ENCODE data around the gene FANCD2. TPM values are rescaled to one million over a fixed set of nuclear protein-coding genes. Genes with fewer than 3 reads are reported as not detected.

Gene FANCD2
- total RNA-seq, 1 donor from 2014 or later = 7.0 TPM

Other genes starting within 250 kb of the FANCD2 start
- gene TADA3, start 234.0 kb upstream of the FANCD2 start, total RNA-seq (ENCODE audit: unreplicated experiment) = 59.1 TPM
- gene ARPC4, start 233.4 kb upstream of the FANCD2 start, total RNA-seq (ENCODE audit: unreplicated experiment) = 164 TPM
- gene TTLL3, start 216.2 kb upstream of the FANCD2 start, total RNA-seq (ENCODE audit: unreplicated experiment) = 45.7 TPM
- 81.7 TPM for gene RPUSD3, start 182.4 kb upstream of the FANCD2 start, total RNA-seq (ENCODE audit: unreplicated experiment)
- gene CIDEC, start 146.2 kb upstream of the FANCD2 start, total RNA-seq (ENCODE audit: unreplicated experiment) = not detected
- gene JAGN1, start 135.8 kb upstream of the FANCD2 start, total RNA-seq (ENCODE audit: unreplicated experiment) = 37.8 TPM
- gene IL17RE, start 123.6 kb upstream of the FANCD2 start, total RNA-seq (ENCODE audit: unreplicated experiment) = 3.9 TPM
- 41.9 TPM for gene IL17RC, start 109.3 kb upstream of the FANCD2 start, total RNA-seq (ENCODE audit: unreplicated experiment)
- 92.6 TPM for gene CRELD1, start 92.6 kb upstream of the FANCD2 start, total RNA-seq (ENCODE audit: unreplicated experiment)
- gene PRRT3, start 74.0 kb upstream of the FANCD2 start, total RNA-seq (ENCODE audit: unreplicated experiment) = 8.9 TPM
- gene EMC3, start 39.6 kb upstream of the FANCD2 start, total RNA-seq (ENCODE audit: unreplicated experiment) = 49.0 TPM
- gene FANCD2OS, start 81.8 kb downstream of the FANCD2 start, total RNA-seq (ENCODE audit: unreplicated experiment) = not detected
- gene BRK1, start 89.2 kb downstream of the FANCD2 start, total RNA-seq (ENCODE audit: unreplicated experiment) = 126 TPM
- gene VHL, start 115.3 kb downstream of the FANCD2 start, total RNA-seq (ENCODE audit: unreplicated experiment) = 69.2 TPM
- gene IRAK2, start 138.5 kb downstream of the FANCD2 start, total RNA-seq (ENCODE audit: unreplicated experiment) = 0.20 TPM
- 24.7 TPM for gene TATDN2, start 222.0 kb downstream of the FANCD2 start, total RNA-seq (ENCODE audit: unreplicated experiment)

Data from glutamatergic neuron (in vitro differentiated cells).